ENCODE results near the gene ZMAT5.

ZMAT5 gene

DNA sequence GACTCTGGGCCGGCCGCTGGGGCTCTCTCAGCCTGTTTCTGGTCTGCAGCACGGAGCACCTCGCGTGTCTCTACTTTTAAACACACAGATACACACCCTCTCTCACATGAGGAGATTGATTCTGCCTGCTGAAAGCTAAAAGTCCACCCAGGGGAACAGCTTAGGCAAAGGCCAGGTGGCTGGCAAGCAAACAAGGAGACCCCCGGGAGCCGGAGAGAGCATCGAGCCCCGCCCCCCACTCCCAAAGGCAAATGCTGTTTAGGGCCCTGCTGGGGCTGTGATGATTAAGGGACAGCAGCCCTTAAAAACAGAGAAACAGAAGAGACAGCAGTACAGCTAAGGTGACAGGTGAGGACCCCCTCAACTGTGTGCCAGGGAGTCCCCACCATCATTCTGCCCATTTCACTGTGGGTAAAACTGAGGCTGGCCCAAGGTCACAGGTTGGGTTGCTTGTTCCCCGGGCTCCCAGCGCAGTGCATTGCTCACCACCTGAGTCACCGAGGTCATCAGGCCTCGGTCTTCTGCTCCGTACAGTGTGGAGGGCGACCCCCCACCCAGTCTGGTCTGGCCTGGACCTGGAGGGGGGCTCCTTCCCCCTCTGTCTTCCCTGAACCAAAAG, 40.2 kb downstream of the ZMAT5 start:
- TF ChIP-seq YY1 (IDR thresholded peaks at IDR 0.05; ENCODE audit: low read depth) (no peak), CEBPB (IDR thresholded peaks at IDR 0.05) (no peak), EGR1 (IDR thresholded peaks at IDR 0.05) (no peak), CREB1 (IDR thresholded peaks at IDR 0.05; ENCODE audit: low read depth) (no peak), NFIC (IDR thresholded peaks at IDR 0.05) (no peak), TAF1 (IDR thresholded peaks at IDR 0.05; ENCODE audit: low read depth) (no peak), MAX (IDR thresholded peaks at IDR 0.05) (no peak), TCF12 (IDR thresholded peaks at IDR 0.05; ENCODE audit: low read depth) (no peak), FOXM1 (IDR thresholded peaks at IDR 0.05; ENCODE audit: borderline replicate concordance, low read depth) (no peak), ZBTB7A (IDR thresholded peaks at IDR 0.05; ENCODE audit: low read depth) (no peak)
- TF ChIP-seq, protein P1, sequence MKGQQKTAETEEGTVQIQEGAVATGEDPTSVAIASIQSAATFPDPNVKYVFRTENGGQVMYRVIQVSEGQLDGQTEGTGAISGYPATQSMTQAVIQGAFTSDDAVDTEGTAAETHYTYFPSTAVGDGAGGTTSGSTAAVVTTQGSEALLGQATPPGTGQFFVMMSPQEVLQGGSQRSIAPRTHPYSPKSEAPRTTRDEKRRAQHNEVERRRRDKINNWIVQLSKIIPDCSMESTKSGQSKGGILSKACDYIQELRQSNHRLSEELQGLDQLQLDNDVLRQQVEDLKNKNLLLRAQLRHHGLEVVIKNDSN (IDR thresholded peaks at IDR 0.05): no peak
- TF ChIP-seq, protein P2, sequence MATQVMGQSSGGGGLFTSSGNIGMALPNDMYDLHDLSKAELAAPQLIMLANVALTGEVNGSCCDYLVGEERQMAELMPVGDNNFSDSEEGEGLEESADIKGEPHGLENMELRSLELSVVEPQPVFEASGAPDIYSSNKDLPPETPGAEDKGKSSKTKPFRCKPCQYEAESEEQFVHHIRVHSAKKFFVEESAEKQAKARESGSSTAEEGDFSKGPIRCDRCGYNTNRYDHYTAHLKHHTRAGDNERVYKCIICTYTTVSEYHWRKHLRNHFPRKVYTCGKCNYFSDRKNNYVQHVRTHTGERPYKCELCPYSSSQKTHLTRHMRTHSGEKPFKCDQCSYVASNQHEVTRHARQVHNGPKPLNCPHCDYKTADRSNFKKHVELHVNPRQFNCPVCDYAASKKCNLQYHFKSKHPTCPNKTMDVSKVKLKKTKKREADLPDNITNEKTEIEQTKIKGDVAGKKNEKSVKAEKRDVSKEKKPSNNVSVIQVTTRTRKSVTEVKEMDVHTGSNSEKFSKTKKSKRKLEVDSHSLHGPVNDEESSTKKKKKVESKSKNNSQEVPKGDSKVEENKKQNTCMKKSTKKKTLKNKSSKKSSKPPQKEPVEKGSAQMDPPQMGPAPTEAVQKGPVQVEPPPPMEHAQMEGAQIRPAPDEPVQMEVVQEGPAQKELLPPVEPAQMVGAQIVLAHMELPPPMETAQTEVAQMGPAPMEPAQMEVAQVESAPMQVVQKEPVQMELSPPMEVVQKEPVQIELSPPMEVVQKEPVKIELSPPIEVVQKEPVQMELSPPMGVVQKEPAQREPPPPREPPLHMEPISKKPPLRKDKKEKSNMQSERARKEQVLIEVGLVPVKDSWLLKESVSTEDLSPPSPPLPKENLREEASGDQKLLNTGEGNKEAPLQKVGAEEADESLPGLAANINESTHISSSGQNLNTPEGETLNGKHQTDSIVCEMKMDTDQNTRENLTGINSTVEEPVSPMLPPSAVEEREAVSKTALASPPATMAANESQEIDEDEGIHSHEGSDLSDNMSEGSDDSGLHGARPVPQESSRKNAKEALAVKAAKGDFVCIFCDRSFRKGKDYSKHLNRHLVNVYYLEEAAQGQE (IDR thresholded peaks at IDR 0.05; ENCODE audit: low read depth): no peak

GRCh38 chr22:29726106-29726505, 40.7 kb downstream of the ZMAT5 start:
- no peak for TF ChIP-seq YY1 (IDR thresholded peaks at IDR 0.05; ENCODE audit: low read depth)
- TF ChIP-seq, protein P2 (IDR thresholded peaks at IDR 0.05; ENCODE audit: low read depth): no peak
- no peak for TF ChIP-seq MAX (IDR thresholded peaks at IDR 0.05)
- TF ChIP-seq CEBPB (IDR thresholded peaks at IDR 0.05): no peak

DNA sequence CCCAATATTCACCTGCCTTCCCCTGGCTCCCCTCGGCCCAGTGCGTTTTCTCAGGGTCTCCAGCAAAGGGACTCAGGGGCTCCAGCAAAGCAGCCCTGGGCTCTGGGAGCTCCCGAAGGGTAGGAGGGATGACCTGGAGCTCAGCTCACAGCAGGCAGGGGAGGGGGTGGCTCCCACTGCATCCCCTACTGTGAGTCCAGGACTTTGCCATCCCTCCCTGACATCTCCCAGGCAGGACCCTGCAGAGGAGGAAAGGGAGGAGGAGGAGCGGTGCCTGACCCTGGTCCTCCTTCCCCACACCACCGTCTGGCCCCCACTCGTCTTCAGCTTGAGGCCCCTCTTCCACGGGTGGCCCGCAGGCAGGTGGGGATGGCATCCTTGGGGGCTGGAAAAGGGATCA, 42.0 kb downstream of the ZMAT5 start:
- TF ChIP-seq EGR1 (IDR thresholded peaks at IDR 0.05) (no peak), MAX (IDR thresholded peaks at IDR 0.05) (no peak), NFIC (IDR thresholded peaks at IDR 0.05) (no peak), TCF12 (IDR thresholded peaks at IDR 0.05; ENCODE audit: low read depth) (no peak), CEBPB (IDR thresholded peaks at IDR 0.05) (no peak), FOXM1 (IDR thresholded peaks at IDR 0.05; ENCODE audit: borderline replicate concordance, low read depth) (no peak), TEAD4 (IDR thresholded peaks at IDR 0.05) (no peak), RAD21 (IDR thresholded peaks at IDR 0.05; ENCODE audit: low read depth) (no peak), TAF1 (IDR thresholded peaks at IDR 0.05; ENCODE audit: low read depth) (no peak), ZBTB7A (IDR thresholded peaks at IDR 0.05; ENCODE audit: low read depth) (no peak), YY1 (IDR thresholded peaks at IDR 0.05; ENCODE audit: low read depth) (no peak), EP300 (IDR thresholded peaks at IDR 0.05; ENCODE audit: borderline replicate concordance) (no peak), CREB1 (IDR thresholded peaks at IDR 0.05; ENCODE audit: low read depth) (no peak)
- TF ChIP-seq, protein P2 (IDR thresholded peaks at IDR 0.05; ENCODE audit: low read depth): no peak
- TF ChIP-seq, protein P1 (IDR thresholded peaks at IDR 0.05): no peak

GRCh38 chr22:29723766-29724165, 43.0 kb downstream of the ZMAT5 start:
- no peak for TF ChIP-seq TCF12 (IDR thresholded peaks at IDR 0.05; ENCODE audit: low read depth)
- no peak for TF ChIP-seq YY1 (IDR thresholded peaks at IDR 0.05; ENCODE audit: low read depth)

- TF ChIP-seq, protein P1 (IDR thresholded peaks at IDR 0.05): no peak
- TF ChIP-seq EP300 (IDR thresholded peaks at IDR 0.05; ENCODE audit: borderline replicate concordance): no peak
- TF ChIP-seq TCF12 (IDR thresholded peaks at IDR 0.05; ENCODE audit: low read depth): no peak
- no peak for TF ChIP-seq RAD21 (IDR thresholded peaks at IDR 0.05; ENCODE audit: low read depth)
- no peak for TF ChIP-seq ZBTB7A (IDR thresholded peaks at IDR 0.05; ENCODE audit: low read depth)
- TF ChIP-seq MAX (IDR thresholded peaks at IDR 0.05): no peak
- TF ChIP-seq, protein P2 (IDR thresholded peaks at IDR 0.05; ENCODE audit: low read depth): no peak
- TF ChIP-seq EGR1 (IDR thresholded peaks at IDR 0.05): no peak
- TF ChIP-seq NFIC (IDR thresholded peaks at IDR 0.05): no peak
- TF ChIP-seq CREB1 (IDR thresholded peaks at IDR 0.05; ENCODE audit: low read depth): no peak
- TF ChIP-seq TEAD4 (IDR thresholded peaks at IDR 0.05): no peak
- no peak for TF ChIP-seq CEBPB (IDR thresholded peaks at IDR 0.05)
- no peak for TF ChIP-seq FOXM1 (IDR thresholded peaks at IDR 0.05; ENCODE audit: borderline replicate concordance, low read depth)
- no peak for TF ChIP-seq TAF1 (IDR thresholded peaks at IDR 0.05; ENCODE audit: low read depth)
Measured at GRCh38 chr22:29722587-29722986, 44.2 kb downstream of the ZMAT5 start.
